ENCODE results near the gene HMGB1.

- no peak for TF ChIP-seq CTCF (IDR thresholded peaks at IDR 0.05)
- no peak for TF ChIP-seq POLR2A (IDR thresholded peaks at IDR 0.05)
Measured at GRCh38 chr13:30418717-30419459, 46.8 kb downstream of the HMGB1 start.

Measured in testis (tissue), 2 donors.